ENCODE data around the gene GNG7. TPM values are rescaled to one million over a fixed set of nuclear protein-coding genes. Genes with fewer than 3 reads are reported as not detected.
"Not testable (repeated sequence)": the region's sequence is repeated elsewhere in the genome, so short reads cannot be mapped to it uniquely, and the experiment has no call there.

Gene GNG7
- polyA plus RNA-seq, 3 donors from 2014 or later, result 0.22 to 0.84 (median 0.33) TPM

- Mint-ChIP-seq H3K9me3 (peaks cover 0 to 4% (median 0%) of the 10 kb centered on the region in 6 donors), H3K27ac (peak overlapping the region; percentile 83 to 96 (median 93)), H3K36me3 (no peaks in the 10 kb centered on the region), H3K27me3 (ENCODE audit: low read depth in 3 of 3) (peaks cover 4 to 6% (median 4%) of the 10 kb centered on the region in 3 donors), H3K4me1 (peaks cover 57 to 63% of the 10 kb centered on the region in 2 donors), H3K4me3 (peak overlapping the region; percentile 66 to 79 (median 68))
- DNase-seq, result peak; percentile 71 to 78 (median 77)
These were observed 72.8 kb downstream of the GNG7 start for GRCh38 chr19:2629491-2630351.

DNA sequence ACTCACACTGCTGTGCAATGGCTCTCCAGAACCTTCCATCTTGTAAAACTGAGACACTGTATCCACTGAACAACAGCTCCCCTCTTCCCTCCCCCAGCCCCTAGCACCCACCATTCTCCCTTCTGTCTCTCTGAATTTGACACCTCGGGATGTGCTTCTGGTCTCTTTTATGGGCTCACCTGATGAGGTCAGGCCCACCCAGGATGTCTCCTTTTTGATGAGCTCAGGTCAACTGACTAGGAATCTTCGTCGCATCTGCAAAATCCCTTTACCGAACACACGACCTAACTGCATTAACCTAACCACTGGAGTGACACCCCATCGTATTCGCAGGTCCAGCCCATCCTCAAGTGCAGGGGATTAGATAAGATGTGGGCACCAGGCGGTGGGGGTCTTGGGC lies 73.9 kb downstream of the GNG7 start:
- H3K4me1 Mint-ChIP-seq, result peaks cover 57 to 68% of the 10 kb centered on the region in 2 donors
- no peak for DNase-seq
- H3K27ac Mint-ChIP-seq, result peak overlapping the region in 5 of 6 donors; percentile 27 to 94 (median 83)
- H3K9me3 Mint-ChIP-seq, result peaks cover 0 to 4% (median 0%) of the 10 kb centered on the region in 6 donors
- H3K4me3 Mint-ChIP-seq, result peak overlapping the region in 2 of 5 donors; percentile 25 to 38
- H3K27me3 Mint-ChIP-seq (ENCODE audit: low read depth in 3 of 3), result peaks cover 4 to 6% (median 4%) of the 10 kb centered on the region in 3 donors
- no peaks in the 10 kb centered on the region for H3K36me3 Mint-ChIP-seq

- H3K27me3 Mint-ChIP-seq (ENCODE audit: low read depth in 3 of 3), result peaks cover 4 to 9% (median 4%) of the 10 kb centered on the region in 3 donors
- no peaks in the 10 kb centered on the region for H3K36me3 Mint-ChIP-seq
- DNase-seq, result no peak
- H3K27ac Mint-ChIP-seq, result peak overlapping the region; percentile 72 to 88 (median 82)
- peaks cover 0 to 4% (median 0%) of the 10 kb centered on the region in 6 donors for H3K9me3 Mint-ChIP-seq
- H3K4me1 Mint-ChIP-seq, result peaks cover 57 to 68% of the 10 kb centered on the region in 2 donors
- no peak overlapping the region for H3K4me3 Mint-ChIP-seq
These were observed 74.6 kb downstream of the GNG7 start for GRCh38 chr19:2627855-2628254.

GRCh38 chr19:2627319-2627829 lies 75.1 kb downstream of the GNG7 start:
- H3K4me1 Mint-ChIP-seq, result peaks cover 55 to 68% of the 10 kb centered on the region in 2 donors
- no peak for DNase-seq
- no peaks in the 10 kb centered on the region for H3K36me3 Mint-ChIP-seq
- peaks cover 0 to 4% (median 0%) of the 10 kb centered on the region in 6 donors for H3K9me3 Mint-ChIP-seq
- H3K27ac Mint-ChIP-seq, result peak overlapping the region; percentile 72 to 88 (median 82)
- peak overlapping the region in 2 of 5 donors; percentile 12 to 18 for H3K4me3 Mint-ChIP-seq
- peaks cover 4 to 10% (median 4%) of the 10 kb centered on the region in 3 donors for H3K27me3 Mint-ChIP-seq (ENCODE audit: low read depth in 3 of 3)

DNA sequence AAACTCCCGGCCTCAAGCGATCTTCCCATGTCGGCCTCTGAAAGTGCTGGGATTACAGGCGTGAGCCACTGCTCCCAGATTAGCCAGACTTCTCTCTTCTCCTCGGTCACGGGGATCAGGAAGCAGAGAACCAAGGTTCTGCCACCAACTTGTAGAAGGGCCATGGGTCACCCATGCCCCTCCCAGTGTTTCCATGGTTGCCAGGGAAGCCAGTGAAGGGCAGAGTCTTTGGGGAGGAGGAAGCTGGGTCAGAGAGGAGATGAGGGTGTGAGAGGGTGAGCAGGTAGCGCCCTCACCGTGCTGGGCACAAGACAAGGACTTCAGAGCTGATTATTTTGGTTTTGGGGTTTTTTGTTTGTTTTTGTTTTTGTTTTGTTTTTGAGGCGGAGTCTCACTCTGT lies 77.1 kb downstream of the GNG7 start:
- H3K27ac Mint-ChIP-seq, result peak overlapping the region in 4 of 6 donors; percentile 4 to 51 (median 32)
- no peak for DNase-seq
- H3K9me3 Mint-ChIP-seq, result no peaks in the 10 kb centered on the region
- peaks cover 10 to 14% (median 12%) of the 10 kb centered on the region in 3 donors for H3K27me3 Mint-ChIP-seq (ENCODE audit: low read depth in 3 of 3)
- H3K4me1 Mint-ChIP-seq, result peaks cover 56 to 72% of the 10 kb centered on the region in 2 donors
- H3K36me3 Mint-ChIP-seq, result no peaks in the 10 kb centered on the region
- no peak overlapping the region for H3K4me3 Mint-ChIP-seq

DNA sequence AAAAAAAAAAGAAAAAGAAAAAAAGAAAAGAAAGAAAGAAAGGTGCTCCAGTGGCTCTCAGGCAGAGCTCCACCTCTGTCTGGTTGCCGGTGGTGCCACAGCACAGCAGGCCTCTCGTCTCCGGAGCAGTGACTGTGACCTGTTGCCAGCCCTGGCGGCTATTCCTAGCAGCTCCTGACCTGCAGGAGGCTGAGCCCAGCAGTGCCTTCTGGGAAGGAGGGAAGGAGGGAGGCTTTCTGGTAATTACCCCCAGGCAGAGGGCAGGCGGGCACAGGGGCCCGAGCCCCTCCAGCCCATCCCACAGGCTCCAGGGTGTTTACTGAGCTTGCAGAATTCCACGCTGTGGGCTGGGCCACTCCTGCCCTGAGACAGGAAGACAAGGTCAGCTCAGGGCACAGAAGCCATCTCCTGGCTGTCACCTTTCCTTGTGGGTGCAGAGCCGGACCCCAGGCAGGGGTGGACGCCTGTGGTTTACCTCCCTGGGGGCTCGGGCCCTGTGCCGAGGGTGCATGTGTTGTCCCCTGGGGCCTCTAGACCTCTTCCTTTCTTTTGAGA lies 77.9 kb downstream of the GNG7 start:
- no peak for DNase-seq
- H3K27ac Mint-ChIP-seq, result peak overlapping the region in 1 of 6 donors; percentile 20

GRCh38 chr19:2623798-2624197 lies 78.7 kb downstream of the GNG7 start:
- peaks cover 10 to 14% (median 13%) of the 10 kb centered on the region in 3 donors for H3K27me3 Mint-ChIP-seq (ENCODE audit: low read depth in 3 of 3)
- H3K4me1 Mint-ChIP-seq, result peaks cover 56 to 71% of the 10 kb centered on the region in 2 donors
- peak overlapping the region in 4 of 6 donors; percentile 72 to 93 (median 83) for H3K27ac Mint-ChIP-seq
- no peaks in the 10 kb centered on the region for H3K9me3 Mint-ChIP-seq
- no peaks in the 10 kb centered on the region for H3K36me3 Mint-ChIP-seq
- DNase-seq, result no peak
- peak overlapping the region in 1 of 5 donors; percentile 9 for H3K4me3 Mint-ChIP-seq

More for the DNA sequence above, 77.9 kb downstream of the GNG7 start:
- H3K4me1 Mint-ChIP-seq, result peaks cover 56 to 71% of the 10 kb centered on the region in 2 donors
- H3K27me3 Mint-ChIP-seq (ENCODE audit: low read depth in 3 of 3), result peaks cover 11 to 14% (median 12%) of the 10 kb centered on the region in 3 donors
- H3K4me3 Mint-ChIP-seq, result no peak overlapping the region
- H3K36me3 Mint-ChIP-seq, result no peaks in the 10 kb centered on the region
- H3K9me3 Mint-ChIP-seq, result no peaks in the 10 kb centered on the region

- peaks cover 55 to 71% of the 10 kb centered on the region in 2 donors for H3K4me1 Mint-ChIP-seq
- H3K4me3 Mint-ChIP-seq, result peak overlapping the region; percentile 78 to 88 (median 86)
- not testable (repeated sequence) for H3K9me3 Mint-ChIP-seq, H3K36me3 Mint-ChIP-seq
- H3K27me3 Mint-ChIP-seq (ENCODE audit: low read depth in 3 of 3), result peaks cover 10 to 14% (median 14%) of the 10 kb centered on the region in 3 donors
- DNase-seq, result peak; percentile 64 to 81 (median 67)
- peak overlapping the region; percentile 93 to 99 (median 95) for H3K27ac Mint-ChIP-seq
These were observed 80.0 kb downstream of the GNG7 start for GRCh38 chr19:2622371-2622961.

DNA sequence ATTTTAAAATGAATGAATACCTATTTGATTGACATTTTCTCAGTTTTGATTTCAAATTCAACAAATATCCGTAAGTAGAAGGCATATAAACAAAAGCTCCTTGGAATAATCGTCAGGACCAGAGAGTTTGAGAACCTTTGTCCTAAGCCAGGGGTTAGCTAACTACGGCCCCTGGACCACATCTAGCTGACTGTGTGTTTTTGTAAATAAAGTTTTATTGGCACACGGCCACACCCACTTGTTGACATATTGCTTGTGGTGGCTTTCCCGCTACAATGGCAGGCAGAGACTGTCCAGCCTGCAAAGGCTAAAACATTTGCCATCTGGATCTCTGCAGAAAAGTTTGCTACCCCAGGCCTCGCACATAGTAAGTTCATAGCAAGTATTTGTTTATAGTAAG lies 83.4 kb downstream of the GNG7 start:
- no peak for DNase-seq
- H3K4me3 Mint-ChIP-seq, result peak overlapping the region; percentile 74 to 90 (median 77)

GRCh38 chr19:2618611-2619010 lies 83.9 kb downstream of the GNG7 start:
- no peaks in the 10 kb centered on the region for H3K36me3 Mint-ChIP-seq
- peak; percentile 46 to 57 (median 53) for DNase-seq
- peaks cover 10 to 14% (median 14%) of the 10 kb centered on the region in 3 donors for H3K27me3 Mint-ChIP-seq (ENCODE audit: low read depth in 3 of 3)
- peak overlapping the region; percentile 68 to 87 (median 83) for H3K27ac Mint-ChIP-seq
- no peaks in the 10 kb centered on the region for H3K9me3 Mint-ChIP-seq
- H3K4me1 Mint-ChIP-seq, result peaks cover 54 to 64% of the 10 kb centered on the region in 2 donors
- peak overlapping the region; percentile 74 to 90 (median 77) for H3K4me3 Mint-ChIP-seq

More for the DNA sequence above, 83.4 kb downstream of the GNG7 start:
- peaks cover 10 to 14% (median 14%) of the 10 kb centered on the region in 3 donors for H3K27me3 Mint-ChIP-seq (ENCODE audit: low read depth in 3 of 3)
- H3K4me1 Mint-ChIP-seq, result peaks cover 50 to 63% of the 10 kb centered on the region in 2 donors
- H3K36me3 Mint-ChIP-seq, result no peaks in the 10 kb centered on the region
- no peaks in the 10 kb centered on the region for H3K9me3 Mint-ChIP-seq
- H3K27ac Mint-ChIP-seq, result peak overlapping the region; percentile 68 to 94 (median 83)

- Mint-ChIP-seq H3K4me3 (peak overlapping the region; percentile 74 to 90 (median 77)), H3K9me3 (no peaks in the 10 kb centered on the region), H3K27me3 (ENCODE audit: low read depth in 3 of 3) (peaks cover 8 to 14% (median 14%) of the 10 kb centered on the region in 3 donors), H3K4me1 (peaks cover 57 to 65% of the 10 kb centered on the region in 2 donors), H3K36me3 (no peaks in the 10 kb centered on the region), H3K27ac (peak overlapping the region in 4 of 6 donors; percentile 34 to 81 (median 54))
- no peak for DNase-seq
These were observed 84.9 kb downstream of the GNG7 start for GRCh38 chr19:2617393-2618165.

DNA sequence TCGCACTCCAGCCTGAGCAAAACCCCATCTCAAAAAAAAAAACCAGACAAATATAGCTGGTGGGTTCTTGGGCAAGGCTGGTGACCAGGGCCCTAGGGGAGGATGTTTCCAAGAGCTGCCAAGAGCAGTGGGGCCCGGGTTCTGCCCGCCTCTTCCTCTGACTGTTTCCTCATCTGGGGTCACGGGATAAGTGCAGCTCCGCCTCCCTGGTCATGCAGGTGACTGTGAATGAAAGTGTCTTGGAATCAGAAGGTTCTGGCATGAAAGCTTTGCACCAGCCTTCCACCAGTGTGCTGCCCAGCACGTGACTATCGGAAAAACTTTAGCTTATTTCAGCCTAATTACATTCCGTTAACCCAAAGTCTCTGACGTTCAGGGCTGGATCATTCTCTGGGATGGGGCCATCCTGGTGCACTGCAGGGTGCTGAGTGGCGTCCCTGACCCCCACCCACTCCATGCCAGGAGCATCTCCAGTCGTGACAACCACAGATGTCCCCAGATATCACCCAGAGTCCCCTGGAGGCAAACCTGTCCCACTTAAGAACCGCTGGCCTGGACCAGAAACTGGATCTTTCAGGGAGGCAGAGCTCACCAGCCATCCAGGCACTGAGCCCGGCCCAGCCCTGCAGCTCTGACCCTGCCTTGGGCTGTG lies 85.6 kb downstream of the GNG7 start:
- H3K27ac Mint-ChIP-seq, result no peak overlapping the region
- H3K27me3 Mint-ChIP-seq (ENCODE audit: low read depth in 3 of 3), result peaks cover 7 to 14% (median 11%) of the 10 kb centered on the region in 3 donors
- peaks cover 54 to 61% of the 10 kb centered on the region in 2 donors for H3K4me1 Mint-ChIP-seq
- no peaks in the 10 kb centered on the region for H3K36me3 Mint-ChIP-seq
- DNase-seq, result no peak
- H3K9me3 Mint-ChIP-seq, result no peaks in the 10 kb centered on the region
- H3K4me3 Mint-ChIP-seq, result peak overlapping the region in 1 of 5 donors; percentile 15

Data from immature natural killer cell (primary cell).